Measurements from ENCODE around the gene P3H2. TPM values are rescaled to one million over a fixed set of nuclear protein-coding genes. Genes with fewer than 3 reads are reported as not detected.

P3H2 gene
- total RNA-seq, 4 donors from 2014 or later = 3.4 to 11.7 (median 7.4) TPM

- DNase-seq (ENCODE audit: low spot score) = no peak
- no peak for TF ChIP-seq CTCF (IDR thresholded peaks at IDR 0.05)
- no peak for ATAC-seq (ENCODE audit: low FRiP score)
These were observed 64.9 kb downstream of the P3H2 start for GRCh38 chr3:190055773-190056172.

DNA sequence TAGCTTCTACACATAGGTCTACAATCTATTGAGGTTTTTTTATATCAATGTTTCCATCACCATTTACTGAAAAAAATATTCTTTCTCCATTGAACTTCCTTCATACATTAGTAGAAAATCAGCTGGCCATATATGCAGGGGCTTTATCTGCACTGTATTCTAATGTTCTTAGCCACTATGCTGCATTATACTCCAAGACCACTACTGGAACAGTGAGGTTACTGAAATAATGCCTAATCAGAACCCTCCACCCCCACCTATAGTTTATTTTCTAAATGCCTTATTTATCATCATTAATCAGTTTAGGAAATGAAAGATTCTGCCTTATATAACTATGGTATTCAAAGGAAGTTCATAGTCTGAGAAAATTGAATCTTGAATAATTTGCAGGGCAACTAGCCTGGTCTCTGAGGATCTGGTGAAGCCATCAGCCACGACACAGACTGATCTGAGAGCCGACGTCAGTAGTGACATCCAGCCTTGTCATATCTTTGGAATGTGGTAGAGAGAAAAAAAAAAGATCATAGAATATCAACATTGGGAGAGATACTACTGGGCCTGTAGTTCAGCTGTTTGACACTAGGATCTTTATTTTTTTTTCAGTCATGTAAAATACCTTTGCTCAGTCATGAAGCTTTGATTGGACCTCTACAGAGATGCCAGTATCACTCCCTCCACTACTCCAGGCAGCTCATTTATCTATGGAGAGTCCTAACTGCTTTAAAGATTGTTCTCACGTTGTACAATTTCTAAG, 66.6 kb downstream of the P3H2 start:
- ATAC-seq (ENCODE audit: low FRiP score) (no peak), DNase-seq (ENCODE audit: low spot score) (no peak)
- TF ChIP-seq CTCF (IDR thresholded peaks at IDR 0.05) = no peak

DNA sequence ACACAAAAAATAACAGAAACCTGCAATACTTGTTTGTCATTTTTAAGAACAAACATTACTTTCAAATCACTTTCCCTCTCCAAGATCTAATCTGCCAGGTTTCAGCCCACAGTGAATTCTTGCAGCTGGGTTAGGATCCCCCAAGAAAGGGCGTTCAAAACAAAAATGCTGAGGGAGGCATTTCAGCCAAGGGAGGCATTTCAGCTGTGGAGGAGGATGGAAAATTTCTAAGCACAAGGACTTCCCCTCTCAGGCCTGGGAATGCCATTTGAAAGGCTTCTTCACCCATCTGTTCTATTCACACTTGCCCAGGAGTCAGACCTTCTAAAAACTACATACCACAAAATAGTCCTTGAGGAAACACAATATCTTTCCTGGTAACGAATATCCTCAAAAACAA, 69.1 kb downstream of the P3H2 start:
- DNase-seq (ENCODE audit: low spot score) (no peak), ATAC-seq (ENCODE audit: low FRiP score) (no peak)
- TF ChIP-seq CTCF (IDR thresholded peaks at IDR 0.05) = no peak

DNA sequence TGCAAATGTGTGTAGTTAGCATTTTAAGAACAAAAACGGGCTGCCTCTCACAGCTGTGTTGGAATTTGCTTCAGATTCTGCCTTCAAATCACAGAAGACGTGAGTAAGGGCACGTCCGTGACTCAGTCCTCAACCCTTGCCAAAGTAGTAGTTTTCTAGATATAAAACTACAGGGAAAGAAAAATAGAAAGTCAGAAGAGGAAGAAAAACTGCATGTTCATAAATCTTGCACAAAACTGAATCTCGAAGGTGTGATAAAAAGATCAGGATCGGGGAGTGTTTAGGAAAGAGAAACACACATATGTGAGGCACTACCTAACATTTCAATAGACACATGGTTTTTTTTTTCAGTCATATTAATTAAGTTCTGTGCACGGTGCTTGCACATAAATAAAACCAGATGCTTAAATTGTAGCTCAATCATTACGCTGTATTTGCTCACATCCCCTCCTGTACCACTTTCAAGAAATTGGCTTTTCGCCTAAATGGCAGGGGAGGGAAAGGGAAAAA, 71.7 kb downstream of the P3H2 start:
- DNase-seq (ENCODE audit: low spot score) = peak; percentile 27
- peak; percentile 88 for ATAC-seq (ENCODE audit: low FRiP score)
- TF ChIP-seq CTCF (IDR thresholded peaks at IDR 0.05) = no peak

GRCh38 chr3:190044974-190045373, 75.7 kb downstream of the P3H2 start:
- no peak for DNase-seq (ENCODE audit: low spot score)
- ATAC-seq (ENCODE audit: low FRiP score) = no peak
- no peak for TF ChIP-seq CTCF (IDR thresholded peaks at IDR 0.05)

DNA sequence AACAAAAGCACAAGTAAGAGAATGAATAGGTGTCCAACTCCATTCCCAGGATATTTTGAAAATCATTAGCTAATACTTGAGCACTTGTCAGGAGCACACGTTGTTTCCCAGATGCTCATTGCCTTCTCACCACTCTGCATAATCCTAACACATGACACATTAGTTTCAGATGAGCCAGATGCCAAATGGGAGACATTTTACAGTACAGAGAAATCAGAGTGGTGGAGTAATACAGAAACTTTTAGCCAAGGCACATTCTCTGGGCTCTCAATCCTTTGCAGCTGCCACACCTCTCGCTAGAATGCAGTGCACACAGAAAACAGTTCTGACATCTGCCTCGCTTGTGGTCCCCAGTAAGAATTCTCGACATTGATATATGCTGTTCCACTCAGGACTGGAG, 76.6 kb downstream of the P3H2 start:
- no peak for DNase-seq (ENCODE audit: low spot score)
- TF ChIP-seq CTCF (IDR thresholded peaks at IDR 0.05) = no peak
- ATAC-seq (ENCODE audit: low FRiP score) = peak; percentile 66

DNA sequence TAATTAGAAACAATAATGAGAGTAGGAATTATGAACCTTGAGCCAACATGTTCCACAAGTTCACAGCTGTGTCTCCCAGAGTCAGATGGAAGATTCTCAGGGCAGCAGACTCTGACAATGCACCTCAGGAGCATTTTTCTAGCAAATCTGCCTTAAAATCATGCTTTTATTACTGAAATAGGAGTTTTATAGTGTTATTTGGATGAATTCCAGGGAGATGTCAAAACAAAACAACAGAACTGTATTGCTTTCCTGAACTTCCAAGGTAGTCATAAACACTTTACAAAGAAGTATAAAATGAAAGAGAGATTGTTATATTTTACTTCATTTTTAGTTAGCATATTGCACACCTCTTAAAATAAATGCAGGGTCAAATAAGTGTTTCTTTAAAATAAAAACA, 77.0 kb downstream of the P3H2 start:
- no peak for DNase-seq (ENCODE audit: low spot score)
- ATAC-seq (ENCODE audit: low FRiP score) = no peak
- no peak for TF ChIP-seq CTCF (IDR thresholded peaks at IDR 0.05)

Measured in omental fat pad (tissue), 4 donors.